ENCODE data around the gene PDC.

GRCh38 chr1:186435336-186435735 lies 25.6 kb downstream of the PDC start:
- no peak for TF ChIP-seq CTCF (IDR thresholded peaks at IDR 0.05)
- no peak for TF ChIP-seq POLR2AphosphoS5 (IDR thresholded peaks at IDR 0.05; ENCODE audit: low read depth, low read length)
- no peak for TF ChIP-seq REST (IDR thresholded peaks at IDR 0.05; ENCODE audit: insufficient read depth in 1 of 2, low read depth in 2 of 2, low read length in 1 of 2)
- no peak for TF ChIP-seq TCF7L2 (IDR thresholded peaks at IDR 0.05; ENCODE audit: low read depth, low read length)

All from Panc1 (cell line).